Neuronal stem cell (in vitro differentiated cells): Measurements from ENCODE around the gene HS1BP3.

Experiments used
- DNase-seq: peaks from one replicate; pipeline ENCODE4 v3.0.0-alpha.2; 2013; ENCODE audit warnings: low spot score
- H2AFZ ChIP-seq: one replicate; pipeline ENCODE4 v1.6.1; 2013; ENCODE audit warnings: mild to moderate bottlenecking, low read length, inconsistent platforms
- H2AK5ac ChIP-seq: 2 replicates; pipeline ENCODE4 v1.6.1; 2013; ENCODE audit warnings: low read depth, mild to moderate bottlenecking, inconsistent platforms, low read length, moderate library complexity, mixed read lengths
- H2BK120ac ChIP-seq: 2 replicates; pipeline ENCODE4 v1.6.1; 2013; ENCODE audit warnings: low read depth, mild to moderate bottlenecking, inconsistent platforms, low read length, moderate library complexity, mixed read lengths
- H2BK12ac ChIP-seq: one replicate; pipeline ENCODE4 v1.6.1; 2013; ENCODE audit warnings: low read length, inconsistent platforms
- H2BK15ac ChIP-seq: 2 replicates; pipeline ENCODE4 v1.6.1; 2013; ENCODE audit warnings: mild to moderate bottlenecking, low read length, inconsistent platforms, mixed read lengths
- H2BK5ac ChIP-seq: one replicate; pipeline ENCODE4 v1.6.1; 2013; ENCODE audit warnings: inconsistent platforms, mild to moderate bottlenecking, low read length, moderate library complexity
- H3K14ac ChIP-seq: one replicate; pipeline ENCODE4 v1.6.1; 2013; ENCODE audit warnings: low read length, inconsistent platforms
- H3K18ac ChIP-seq: 2 replicates; pipeline ENCODE4 v1.6.1; 2013; ENCODE audit warnings: low read length, inconsistent platforms
- H3K23ac ChIP-seq: 2 replicates; pipeline ENCODE4 v1.6.1; 2013; ENCODE audit warnings: low read depth, mild to moderate bottlenecking, mixed read lengths, low read length, inconsistent platforms; ENCODE audit not compliant: poor library complexity
- H3K27ac ChIP-seq: replicated peaks from 3 replicates; pipeline ENCODE4 v1.5.1; 2013; ENCODE audit warnings: low read length, inconsistent platforms
- H3K27me3 ChIP-seq, 3 experiments: 2 replicates each; pipeline ENCODE4 v1.6.1; 2013; ENCODE audit warnings: low read length in 3 of 3, mild to moderate bottlenecking in 2 of 3, inconsistent platforms in 1 of 3, low read depth in 1 of 3, mixed read lengths in 1 of 3, moderate library complexity in 1 of 3; ENCODE audit not compliant: control insufficient read depth in 3 of 3, insufficient read depth in 3 of 3
- H3K36me3 ChIP-seq, 2 donors: replicated peaks in 1 of 2; 2 replicates each; pipeline ENCODE4 v1.6.1; 2013; ENCODE audit warnings: low read length in 2 of 2; ENCODE audit not compliant: control insufficient read depth in 2 of 2, insufficient read depth in 2 of 2
- H3K4ac ChIP-seq: 2 replicates; pipeline ENCODE4 v1.6.1; 2013; ENCODE audit warnings: inconsistent platforms, mild to moderate bottlenecking, low read length, moderate library complexity
- H3K4me1 ChIP-seq, 2 donors: 1 replicate in 1 of 2; 2 replicates in 1 of 2; pipeline ENCODE4 v1.6.1; 2013; ENCODE audit warnings: low read length in 2 of 2, low read depth in 1 of 2; ENCODE audit not compliant: control insufficient read depth in 2 of 2, insufficient read depth in 1 of 2
- H3K4me2 ChIP-seq: one replicate; pipeline ENCODE4 v1.6.1; 2013; ENCODE audit warnings: mild to moderate bottlenecking, low read length, inconsistent platforms; ENCODE audit not compliant: insufficient read depth, poor library complexity, severe bottlenecking
- H3K4me3 ChIP-seq, 2 donors: 2 replicates each; pipeline ENCODE4 v1.5.1; 2013; ENCODE audit warnings: low read length in 2 of 2, mild to moderate bottlenecking in 2 of 2, inconsistent platforms in 1 of 2, moderate library complexity in 1 of 2
- H3K79me1 ChIP-seq: one replicate; pipeline ENCODE4 v1.6.1; 2013; ENCODE audit warnings: low read depth, mild to moderate bottlenecking, inconsistent platforms, low read length, moderate library complexity
- H3K9ac ChIP-seq: one replicate; pipeline ENCODE4 v1.6.1; 2013; ENCODE audit warnings: mild to moderate bottlenecking, low read depth, low read length, inconsistent platforms; ENCODE audit not compliant: poor library complexity
- H3K9me3 ChIP-seq, 2 donors: replicated peaks in 1 of 2; 2 replicates each; pipeline versions ENCODE3 to v1.6.1; 2013; ENCODE audit warnings: low read length in 2 of 2, mild to moderate bottlenecking in 2 of 2, inconsistent platforms in 1 of 2, low read depth in 1 of 2, mixed read lengths in 1 of 2, moderate library complexity in 1 of 2; ENCODE audit not compliant: control insufficient read depth in 2 of 2, insufficient read depth in 1 of 2
- H4K8ac ChIP-seq: one replicate; pipeline ENCODE4 v1.6.1; 2013; ENCODE audit warnings: low read depth, mild to moderate bottlenecking, inconsistent platforms, low read length, moderate library complexity
- H4K91ac ChIP-seq: one replicate; pipeline ENCODE4 v1.6.1; 2013; ENCODE audit warnings: low read length, low read depth, mild to moderate bottlenecking, inconsistent platforms; ENCODE audit not compliant: poor library complexity
- WGBS, 2 donors: extraction: QIAGEN DNeasy Blood & Tissue Kit; methylation state at CpG; one replicate each; pipeline ENCODE4 v1.1.7; 2013; ENCODE audit warnings: missing lambda C conversion rate in 2 of 2, mixed read lengths in 1 of 2; ENCODE audit not compliant: insufficient read length in 2 of 2, insufficient replicate concordance in 1 of 2; ENCODE audit errors: extremely low coverage in 2 of 2; 5-methylcytosine and 5-hydroxymethylcytosine counted together

The HS1BP3 gene

DNA sequence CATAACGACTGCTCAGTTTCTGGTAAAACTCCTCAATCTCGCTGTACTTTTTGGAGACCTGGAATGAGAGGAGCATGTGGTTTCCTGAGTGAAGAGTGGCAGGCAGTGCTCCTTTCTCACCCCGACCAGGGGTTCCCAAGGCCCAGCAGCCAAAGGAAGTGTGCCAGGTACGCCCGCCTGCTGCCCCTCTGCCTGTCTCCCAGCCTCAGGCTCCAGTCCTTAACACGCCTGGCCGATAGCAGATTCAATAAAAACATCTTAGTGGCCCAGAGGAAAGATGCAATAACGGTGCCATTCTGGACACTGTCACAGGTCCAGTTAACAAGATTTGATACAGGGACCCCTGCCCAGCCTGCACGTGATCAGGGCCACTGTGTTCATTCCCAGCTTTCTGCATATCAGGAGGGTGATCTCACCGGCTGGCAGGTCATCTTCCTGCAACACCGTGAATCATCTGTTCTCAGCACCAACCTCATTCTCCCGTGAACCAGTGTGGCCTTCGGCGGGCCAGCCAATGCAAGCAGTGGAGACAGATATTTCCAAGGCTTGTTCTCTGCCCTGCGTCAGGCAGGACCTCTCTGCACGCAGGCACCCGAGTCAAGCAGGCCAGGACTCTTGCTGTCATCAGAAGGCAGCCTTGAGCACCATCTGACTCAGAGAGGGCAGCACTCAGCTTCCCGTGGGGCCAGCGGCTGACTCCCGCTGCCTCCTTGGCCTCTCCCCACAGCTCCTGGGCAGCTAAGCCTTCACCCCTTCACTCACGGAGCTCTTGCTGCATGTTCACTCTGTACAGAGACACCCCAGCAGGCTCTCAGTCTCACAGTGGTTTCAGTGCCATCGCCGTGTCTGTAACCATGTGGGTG is 9.5 kb downstream of the HS1BP3 start:
- no peak overlapping the region for H2AFZ ChIP-seq
- no peak overlapping the region for H2BK15ac ChIP-seq
- peak overlapping the region in 1 of 2 donors; percentile 33 for H3K4me3 ChIP-seq
- H3K9me3 ChIP-seq, result no peaks in the 10 kb centered on the region
- no peak overlapping the region for H2AK5ac ChIP-seq
- H4K8ac ChIP-seq, result no peak overlapping the region
- no peaks in the 10 kb centered on the region for H3K4me1 ChIP-seq
- H3K23ac ChIP-seq, result peak overlapping the region; percentile 8
- no peak overlapping the region for H2BK5ac ChIP-seq
- no peak overlapping the region for H4K91ac ChIP-seq
- H2BK12ac ChIP-seq, result no peak overlapping the region
- H3K14ac ChIP-seq, result no peak overlapping the region
- H3K27me3 ChIP-seq, result no peaks in the 10 kb centered on the region
- no peak for DNase-seq
- no CpG with 5 or more reads among the region's 23 CpGs for WGBS, 2 donors
- H3K36me3 ChIP-seq, result peaks cover 5 to 34% of the 10 kb centered on the region in 2 donors
- no peaks in the 10 kb centered on the region for H3K79me1 ChIP-seq
- peak overlapping the region; percentile 24 for H3K9ac ChIP-seq
- no peak overlapping the region for H3K27ac ChIP-seq
- no peak overlapping the region for H3K18ac ChIP-seq
- no peak overlapping the region for H3K4ac ChIP-seq
- no peak overlapping the region for H2BK120ac ChIP-seq
- no peak overlapping the region for H3K4me2 ChIP-seq

DNA sequence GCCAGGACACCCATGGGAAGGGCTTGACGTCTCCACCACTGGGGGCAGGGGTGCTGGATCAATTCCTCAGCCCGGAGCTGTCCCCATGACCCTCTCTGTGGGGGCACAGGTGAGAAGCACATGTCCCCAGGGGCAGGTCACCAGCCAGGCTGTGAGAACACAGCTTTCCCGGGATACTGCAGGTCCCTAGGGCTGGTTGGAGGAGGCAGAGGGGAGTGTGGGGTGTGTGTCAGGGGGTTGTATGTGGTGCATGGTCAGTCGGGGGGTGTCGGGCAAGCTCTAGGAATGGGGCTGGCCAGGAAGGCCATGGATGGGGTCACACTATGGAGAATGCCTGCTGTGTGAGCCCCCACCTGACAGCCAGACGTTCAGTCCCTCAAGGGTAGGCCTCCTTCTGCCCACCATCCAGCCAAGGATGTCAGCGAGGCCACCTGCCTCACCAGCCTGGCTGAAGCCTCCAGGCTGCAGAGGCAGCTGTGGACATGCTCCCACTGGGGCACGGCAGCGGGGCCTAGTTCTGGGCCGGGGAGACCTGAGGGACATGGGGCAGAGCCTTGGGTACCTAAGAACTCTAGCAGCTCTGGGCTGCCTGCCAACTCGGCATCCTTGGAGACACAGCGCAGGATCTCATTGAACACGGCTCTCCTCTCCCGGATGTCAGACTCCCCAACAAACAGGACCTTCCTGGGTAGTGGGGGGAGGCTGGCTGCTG is 10.3 kb downstream of the HS1BP3 start:
- DNase-seq, result no peak
- Histone ChIP-seq H3K23ac (no peak overlapping the region), H3K4me3 (peak overlapping the region in 1 of 2 donors; percentile 31), H3K18ac (no peak overlapping the region), H3K27ac (no peak overlapping the region), H2AFZ (no peak overlapping the region), H3K36me3 (peaks cover 5 to 38% of the 10 kb centered on the region in 2 donors), H2BK120ac (no peak overlapping the region), H3K27me3 (no peaks in the 10 kb centered on the region), H3K4me1 (peaks cover under 1% of the 10 kb centered on the region in 2 donors), H4K8ac (no peak overlapping the region), H2BK5ac (no peak overlapping the region), H3K4me2 (no peak overlapping the region), H2BK12ac (no peak overlapping the region), H3K14ac (no peak overlapping the region), H2BK15ac (no peak overlapping the region), H3K79me1 (no peaks in the 10 kb centered on the region), H3K9ac (no peak overlapping the region), H3K9me3 (no peaks in the 10 kb centered on the region), H3K4ac (no peak overlapping the region), H4K91ac (no peak overlapping the region), H2AK5ac (no peak overlapping the region)
- no CpG with 5 or more reads among the region's 14 CpGs for WGBS, 2 donors

DNA sequence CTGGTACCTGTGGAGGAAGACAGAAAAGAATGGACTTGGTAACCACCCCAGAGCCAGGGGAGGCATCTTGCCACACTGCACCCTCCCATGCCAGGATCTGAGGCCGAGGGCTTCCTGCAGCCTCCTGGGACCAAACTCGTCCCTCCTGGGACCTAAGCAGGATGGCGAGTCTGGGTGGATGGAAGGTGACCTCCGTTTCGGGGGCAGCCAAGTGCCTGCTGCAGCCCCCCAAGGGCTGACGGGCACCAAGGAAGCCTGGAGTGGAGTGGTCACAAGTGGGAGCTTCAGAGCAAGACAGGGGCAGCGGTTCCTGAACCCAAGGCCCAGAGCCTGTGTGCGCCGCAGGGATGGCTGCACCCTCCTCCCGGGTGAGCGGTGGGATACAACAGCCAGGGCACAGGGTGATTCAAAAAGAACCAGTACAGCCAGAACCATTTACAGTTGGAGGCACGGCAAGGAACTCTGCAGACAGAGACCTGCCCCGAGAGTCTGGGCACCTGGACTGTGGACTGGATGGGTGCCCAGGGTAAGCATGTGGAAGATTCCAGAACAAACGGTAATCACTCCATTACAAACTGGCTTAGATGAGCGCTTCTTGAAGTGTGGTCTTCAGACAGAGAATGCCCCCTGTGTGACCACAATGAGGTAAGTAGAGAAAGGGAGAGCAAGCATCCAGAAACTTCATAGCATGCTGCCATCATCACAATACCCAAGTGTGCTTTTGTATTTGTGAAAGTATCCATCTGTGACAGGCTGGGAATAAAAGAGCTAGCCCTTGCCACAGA is 12.1 kb downstream of the HS1BP3 start:
- Histone ChIP-seq H4K91ac (no peak overlapping the region), H2AFZ (no peak overlapping the region), H3K27me3 (no peaks in the 10 kb centered on the region), H2BK15ac (no peak overlapping the region), H3K9me3 (no peaks in the 10 kb centered on the region), H3K4me3 (no peak overlapping the region), H3K79me1 (no peaks in the 10 kb centered on the region), H3K9ac (no peak overlapping the region), H3K36me3 (peaks cover 5 to 30% of the 10 kb centered on the region in 2 donors), H2BK120ac (no peak overlapping the region), H3K4me1 (peaks cover 6 to 7% of the 10 kb centered on the region in 2 donors), H3K4ac (no peak overlapping the region), H3K27ac (no peak overlapping the region), H4K8ac (no peak overlapping the region), H3K23ac (peak overlapping the region; percentile 12), H2BK12ac (no peak overlapping the region), H2BK5ac (no peak overlapping the region), H3K4me2 (no peak overlapping the region), H3K14ac (no peak overlapping the region), H2AK5ac (peak overlapping the region; percentile 26), H3K18ac (peak overlapping the region; percentile 19)
- no peak for DNase-seq
- WGBS, 2 donors, result no CpG with 5 or more reads among the region's 15 CpGs
